Mammary epithelial cell (primary cell): ENCODE measurements around the gene RFX2.

ENCODE experiments used
- CTCF ChIP-seq, 2 donors: IDR thresholded peaks in 1 of 2; conservative IDR thresholded peaks in 1 of 2; 2 replicates each; pipeline ENCODE4 v1.5.1; 2011 to 2012; ENCODE audit warnings: inconsistent platforms in 2 of 2, low read length in 2 of 2, mild to moderate bottlenecking in 2 of 2, control low read depth in 1 of 2, low read depth in 1 of 2; ENCODE audit not compliant: insufficient read depth in 1 of 2; ENCODE audit errors: extremely low read depth in 1 of 2
- EZH2 ChIP-seq: IDR thresholded peaks from 2 replicates; pipeline ENCODE4 v1.6.1; 2012; ENCODE audit warnings: low read length, inconsistent platforms, borderline replicate concordance

DNA sequence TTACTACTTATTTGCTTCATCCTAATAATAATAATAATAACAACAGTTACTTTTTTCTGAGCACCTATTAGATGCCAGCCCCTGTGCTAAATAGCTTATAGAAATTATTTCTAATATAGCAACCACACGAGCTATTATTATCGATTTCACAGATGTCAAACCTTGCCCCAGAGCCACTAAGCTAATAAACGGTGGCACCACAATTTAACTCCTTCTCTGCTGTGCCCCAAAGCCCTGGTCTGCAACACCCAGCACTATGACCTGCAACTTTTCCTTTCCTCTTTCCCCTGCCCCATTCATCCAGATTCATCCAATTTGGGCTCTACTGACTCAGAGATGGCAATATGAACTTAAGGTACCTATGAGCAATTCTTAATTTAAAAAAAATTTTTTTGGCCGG, 6.4 kb downstream of the RFX2 start:
- TF ChIP-seq CTCF (conservative IDR thresholded peaks at IDR 0.05 in 1 of 2, IDR thresholded peaks at IDR 0.05 in 1 of 2; ENCODE audit: extremely low read depth in 1 of 2, insufficient read depth in 1 of 2, low read depth in 1 of 2, low read length in 2 of 2) (no peak), EZH2 (no peak)
